NCI-H460 (cell line): ENCODE data around the gene SNRPA. TPM values are rescaled to one million over a fixed set of nuclear protein-coding genes. Genes with fewer than 3 reads are reported as not detected.
"Not testable (repeated sequence)": the region's sequence is repeated elsewhere in the genome, so short reads cannot be mapped to it uniquely, and the experiment has no call there.

Experiments used
- DNase-seq: peaks from one replicate; pipeline ENCODE4 v3.0.0-alpha.2; 2016; ENCODE audit warnings: low read depth; ENCODE audit errors: extremely low read depth
- total RNA-seq: library from RNA; depleted of rRNA; stranded (reverse); fragments of >200 nt; shearing (Covaris generic); gene quantifications from 2 replicates; pipeline ENCODE4 v1.2.3, GENCODE V29; 2014

Gene SNRPA
- total RNA-seq, 1 experiment from 2014 or later: 185 TPM

- no peak for DNase-seq
These were observed 24.1 kb downstream of the SNRPA start, which contains the start of gene MIA for GRCh38 chr19:40774916-40775631. TSS of gene MIA (plus strand) at chr19:40775521. CDS start at chr19:40775543, 22 bp downstream.

DNA sequence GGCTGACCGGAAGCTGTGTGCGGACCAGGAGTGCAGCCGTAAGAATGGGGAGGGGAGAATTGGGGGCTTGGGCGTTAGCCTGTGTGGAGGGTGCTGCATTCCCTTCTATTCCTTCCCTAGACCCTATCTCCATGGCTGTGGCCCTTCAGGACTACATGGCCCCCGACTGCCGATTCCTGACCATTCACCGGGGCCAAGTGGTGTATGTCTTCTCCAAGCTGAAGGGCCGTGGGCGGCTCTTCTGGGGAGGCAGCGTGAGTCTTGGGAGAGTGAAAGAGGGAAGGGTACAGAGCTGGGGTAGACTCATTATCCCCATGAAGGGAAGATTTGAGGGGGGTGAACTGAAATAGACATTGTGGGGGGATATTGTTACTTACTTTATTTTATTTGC lies 24.6 kb downstream of the SNRPA start:
- DNase-seq: no peak

- DNase-seq: no peak
These were observed 25.4 kb downstream of the SNRPA start for GRCh38 chr19:40776364-40776763.

DNA sequence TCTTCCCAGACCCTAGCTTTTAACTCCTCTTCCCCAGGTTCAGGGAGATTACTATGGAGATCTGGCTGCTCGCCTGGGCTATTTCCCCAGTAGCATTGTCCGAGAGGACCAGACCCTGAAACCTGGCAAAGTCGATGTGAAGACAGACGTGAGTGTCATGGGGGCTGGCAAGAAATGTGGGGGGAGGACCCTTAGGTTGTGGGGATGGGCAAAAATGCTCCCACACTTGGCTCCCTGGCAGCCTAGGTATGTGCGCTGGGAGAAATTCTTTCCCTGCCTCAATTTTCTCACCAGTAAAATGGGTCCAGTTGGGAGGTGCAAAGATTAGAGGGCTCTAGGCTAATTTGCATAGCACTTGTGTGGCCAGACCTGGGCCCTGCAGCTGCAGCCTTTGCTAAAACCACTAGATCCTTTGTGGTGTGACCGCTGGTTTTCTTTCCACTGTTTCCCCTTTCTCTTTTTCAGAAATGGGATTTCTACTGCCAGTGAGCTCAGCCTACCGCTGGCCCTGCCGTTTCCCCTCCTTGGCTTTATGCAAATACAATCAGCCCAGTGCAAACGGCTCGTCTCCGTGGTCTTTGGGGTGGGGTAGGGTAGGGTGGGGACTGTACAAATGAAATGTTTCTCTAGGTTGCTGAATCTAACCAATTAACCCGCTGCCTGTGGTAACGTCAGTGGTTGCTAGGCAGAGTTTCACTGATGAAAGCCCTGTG lies 26.1 kb downstream of the SNRPA start:
- DNase-seq: peak; percentile 84

GRCh38 chr19:40777645-40777936 lies 26.6 kb downstream of the SNRPA start:
- DNase-seq: no peak

- peak; percentile 98 for DNase-seq
These were observed 27.1 kb downstream of the SNRPA start, which contains the start of gene RAB4B for GRCh38 chr19:40777937-40778705. TSS of gene RAB4B (plus strand) at chr19:40778247. CDS start at chr19:40778376, 129 bp downstream.

DNA sequence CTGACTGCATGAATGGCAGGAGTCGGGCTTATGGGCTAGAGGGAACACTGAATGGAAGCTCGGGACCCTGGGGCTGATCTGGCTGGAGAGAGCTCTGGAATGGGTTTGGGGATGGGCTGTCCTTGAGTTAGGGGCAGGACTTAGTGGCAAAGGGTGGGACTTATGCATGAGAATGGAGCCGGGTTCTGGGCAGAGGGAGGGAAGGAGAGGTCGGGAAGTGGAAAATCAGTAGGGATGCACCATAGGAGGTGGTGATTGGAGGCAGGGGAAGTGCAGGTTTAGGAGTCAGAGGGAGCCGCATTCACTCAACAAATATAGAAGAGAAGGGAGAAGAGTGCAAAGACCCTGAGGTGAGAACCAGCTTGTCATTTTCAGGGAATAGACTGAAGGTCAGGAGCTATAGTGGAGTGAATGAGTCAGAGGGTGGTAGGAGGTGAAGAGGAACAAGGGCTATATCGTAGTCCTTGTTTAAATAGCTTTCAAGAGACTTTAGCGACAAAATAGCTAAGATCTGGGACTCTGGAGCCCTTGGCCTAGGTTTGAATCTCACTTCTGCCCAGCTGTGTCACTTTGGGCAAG lies 27.8 kb downstream of the SNRPA start:
- no peak for DNase-seq

DNA sequence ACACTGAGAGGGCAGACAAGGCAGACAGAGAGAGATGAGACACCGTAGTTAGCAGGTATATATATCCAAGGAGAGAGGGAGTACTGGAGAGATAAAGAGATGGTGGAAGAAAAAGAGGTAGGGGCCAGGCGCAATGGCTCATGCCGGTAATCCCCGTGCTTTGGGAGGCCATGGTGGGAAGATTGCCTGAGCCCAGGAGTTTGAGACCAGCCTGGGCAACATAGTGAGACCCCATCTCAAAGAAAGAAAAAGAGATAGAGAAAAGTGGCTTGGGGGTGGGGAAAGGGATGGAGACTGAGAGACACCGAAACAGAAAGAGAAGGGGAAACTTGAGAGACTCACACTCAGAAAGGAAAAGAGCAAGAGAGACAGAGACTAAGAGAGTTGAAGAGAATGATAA lies 29.6 kb downstream of the SNRPA start:
- no peak for DNase-seq

- DNase-seq: no peak
These were observed 30.1 kb downstream of the SNRPA start for GRCh38 chr19:40781140-40781539.

GRCh38 chr19:40783711-40784110 lies 32.7 kb downstream of the SNRPA start:
- no peak for DNase-seq

- not testable (repeated sequence) for DNase-seq
These were observed 33.1 kb downstream of the SNRPA start for GRCh38 chr19:40784146-40784545.

- DNase-seq: no peak
These were observed 34.5 kb downstream of the SNRPA start for GRCh38 chr19:40785526-40785925.

- no peak for DNase-seq
These were observed 35.3 kb downstream of the SNRPA start for GRCh38 chr19:40786060-40787037.

DNA sequence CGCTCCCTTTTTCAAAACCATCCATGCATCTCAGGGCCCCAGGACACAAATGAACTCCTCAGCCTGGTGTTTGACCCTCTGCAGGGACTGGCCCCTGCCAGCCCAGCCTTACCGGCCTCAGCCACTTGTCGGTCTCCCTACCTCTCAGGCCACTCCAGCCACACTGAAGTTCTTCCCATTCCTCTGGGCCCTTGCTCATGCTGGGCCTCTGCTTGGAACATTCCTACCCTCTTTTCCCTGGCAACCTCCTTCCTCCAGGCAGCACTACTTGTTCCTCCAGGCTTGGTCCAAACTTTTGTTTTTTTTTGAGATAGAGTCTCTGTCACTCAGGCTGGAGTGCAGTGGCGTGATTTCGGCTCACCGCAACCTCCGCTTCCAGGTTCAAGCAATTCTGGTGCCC lies 40.3 kb downstream of the SNRPA start:
- DNase-seq: no peak

DNA sequence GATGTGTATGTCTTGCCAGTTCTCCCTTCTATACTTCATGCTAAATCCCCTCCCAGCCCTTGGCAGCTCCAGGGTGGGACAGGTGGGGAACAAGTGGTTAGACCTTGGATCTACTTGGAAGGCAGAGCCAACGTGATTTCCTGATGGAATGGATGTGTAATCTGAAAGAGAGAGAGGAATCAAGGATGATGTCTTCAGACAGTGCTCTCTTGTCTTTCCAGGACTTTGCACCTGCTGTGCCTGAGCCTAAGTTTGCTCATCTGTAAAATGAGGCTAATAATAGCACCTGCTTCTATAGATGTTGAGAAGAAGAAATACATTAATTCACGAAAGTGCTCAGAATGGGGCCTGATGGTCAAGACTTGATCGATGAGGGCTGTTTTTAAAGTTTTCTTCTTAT lies 41.0 kb downstream of the SNRPA start:
- no peak for DNase-seq

DNA sequence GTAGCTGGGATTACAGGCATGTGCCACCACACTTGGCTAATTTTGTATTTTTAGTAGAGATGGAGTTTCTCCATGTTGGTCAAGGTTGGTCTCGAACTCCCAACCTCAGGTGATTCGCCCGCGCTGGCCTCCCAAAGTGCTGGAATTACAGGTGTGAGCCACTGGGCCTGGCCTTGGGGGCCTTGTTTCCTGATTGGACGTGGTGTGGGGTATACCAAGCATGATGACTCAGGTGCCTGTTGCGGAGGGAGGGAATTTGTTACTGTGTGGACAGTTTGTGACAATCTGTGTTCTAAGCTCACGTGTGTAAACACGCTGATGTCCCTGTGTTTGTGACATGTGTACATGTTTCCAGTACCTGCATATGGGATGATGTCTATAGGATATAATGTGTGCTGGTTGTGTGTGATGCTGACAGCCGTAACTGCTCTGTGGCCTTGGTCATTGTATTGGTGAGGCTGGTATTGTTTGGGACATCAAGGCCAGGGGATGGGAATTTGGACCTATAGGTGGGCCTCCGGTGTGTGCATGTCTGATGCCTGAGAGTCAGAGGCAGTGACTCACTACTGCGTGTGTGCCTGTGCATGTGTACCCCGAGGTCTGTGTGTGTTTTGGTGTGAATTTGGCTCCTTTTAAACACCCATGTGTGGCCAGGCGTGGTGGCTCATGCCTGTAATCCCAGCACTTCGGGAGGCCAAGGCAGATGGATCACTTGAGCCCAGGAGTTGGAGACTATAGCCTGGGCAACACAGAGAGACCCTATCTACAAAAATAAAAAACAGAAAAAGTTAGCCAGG lies 46.4 kb downstream of the SNRPA start:
- no peak for DNase-seq

- DNase-seq: peak; percentile 11
These were observed 47.1 kb downstream of the SNRPA start for GRCh38 chr19:40797963-40798682.
